HEK293 (cell line): ENCODE results near the gene TMED1.

Experiments used
- CTCF ChIA-PET: fragments of 350-600 bp; formaldehyde crosslinking; extraction: SDS; loops from one replicate; lab custom pipeline; 2021; ENCODE audit warnings: antibody characterized with exemption; lab: Yijun Ruan, JAX
- POLR2A ChIA-PET: fragments of 300-600 bp; formaldehyde crosslinking; extraction: SDS; loops from one replicate; lab custom pipeline; 2020; ENCODE audit warnings: antibody characterized with exemption, inconsistent platforms; lab: Yijun Ruan, JAX
- H3K27ac ChIP-seq: fragments of 200-500 bp; sonication (Bioruptor generic); 2 replicates; pipeline ENCODE4 v1.5.1; 2014; ENCODE audit warnings: low read depth, low read length, control low read depth, inconsistent platforms; ENCODE audit errors: extremely low read depth
- H3K36me3 ChIP-seq, 2 experiments: fragments of 200-500 bp in 1 of 2; sonication (Bioruptor generic) in 1 of 2; 1 replicate in 1 of 2; 2 replicates in 1 of 2; pipeline ENCODE4 v1.5.1; 2014 to 2017; ENCODE audit warnings: inconsistent platforms in 2 of 2, low read length in 2 of 2; ENCODE audit not compliant: control insufficient read depth in 2 of 2, insufficient read depth in 1 of 2
- H3K4me1 ChIP-seq: fragments of 200-500 bp; sonication (Bioruptor generic); 2 replicates; pipeline ENCODE4 v1.5.1; 2014; ENCODE audit warnings: mild to moderate bottlenecking, low read length, inconsistent platforms; ENCODE audit not compliant: control insufficient read depth, insufficient read depth
- H3K4me3 ChIP-seq: 2 replicates; pipeline ENCODE4 v1.5.1; 2011; ENCODE audit warnings: low read depth, mild to moderate bottlenecking, control low read depth, low read length, moderate library complexity
- H3K9me3 ChIP-seq: fragments of 200-500 bp; sonication (Bioruptor generic); 2 replicates; pipeline ENCODE4 v1.5.1; 2014; ENCODE audit warnings: low read depth, low read length, inconsistent platforms; ENCODE audit not compliant: control insufficient read depth, insufficient read depth
- KLF1 ChIP-seq: fragments of 450-650 bp; formaldehyde crosslinking; IDR thresholded peaks from 2 replicates; pipeline ENCODE4 v1.5.1; 2016; ENCODE audit warnings: missing biosample characterization, missing genetic modification characterization
- KLF10 ChIP-seq: fragments of 450-650 bp; IDR thresholded peaks from 2 replicates; pipeline ENCODE4 v1.5.1; 2018; ENCODE audit warnings: missing biosample characterization, mild to moderate bottlenecking, missing genetic modification characterization
- KLF8 ChIP-seq: fragments of 450-650 bp; formaldehyde crosslinking; IDR thresholded peaks from 2 replicates; pipeline ENCODE4 v1.5.1; 2016; ENCODE audit warnings: missing biosample characterization, missing genetic modification characterization
- MZF1 ChIP-seq: fragments of 450-650 bp; formaldehyde crosslinking; IDR thresholded peaks from 2 replicates; pipeline ENCODE4 v1.5.1; 2017; ENCODE audit warnings: missing biosample characterization, missing genetic modification characterization, borderline replicate concordance
- OSR2 ChIP-seq: fragments of 450-650 bp; formaldehyde crosslinking; IDR thresholded peaks from 2 replicates; pipeline ENCODE4 v1.5.1; 2016; ENCODE audit warnings: missing biosample characterization, missing genetic modification characterization
- PRDM1 ChIP-seq: fragments of 450-650 bp; formaldehyde crosslinking; IDR thresholded peaks from 2 replicates; pipeline ENCODE4; 2016; ENCODE audit warnings: missing biosample characterization, missing genetic modification characterization
- REPIN1 ChIP-seq: fragments of 450-650 bp; formaldehyde crosslinking; IDR thresholded peaks from 2 replicates; pipeline ENCODE4 v1.5.1; 2017; ENCODE audit warnings: missing biosample characterization, missing genetic modification characterization, low read depth
- SALL2 ChIP-seq: fragments of 450-650 bp; formaldehyde crosslinking; IDR thresholded peaks from 2 replicates; pipeline ENCODE4 v1.5.0; 2017; ENCODE audit warnings: missing biosample characterization, mild to moderate bottlenecking, missing genetic modification characterization, borderline replicate concordance
- TRIM28 ChIP-seq: IDR thresholded peaks from 2 replicates; pipeline ENCODE4 v1.6.1; 2011; ENCODE audit warnings: low read length, control low read depth, borderline replicate concordance
- ZBTB17 ChIP-seq: fragments of 450-650 bp; formaldehyde crosslinking; IDR thresholded peaks from 2 replicates; pipeline ENCODE4 v1.5.1; 2016; ENCODE audit warnings: missing biosample characterization, missing genetic modification characterization
- ZBTB8A ChIP-seq: fragments of 450-650 bp; formaldehyde crosslinking; IDR thresholded peaks from 2 replicates; pipeline ENCODE4 v1.5.1; 2016; ENCODE audit warnings: missing biosample characterization, missing genetic modification characterization
- ZFP3 ChIP-seq: fragments of 450-650 bp; formaldehyde crosslinking; IDR thresholded peaks from 2 replicates; pipeline ENCODE4 v1.5.1; 2016; ENCODE audit warnings: low read depth, missing biosample characterization, missing genetic modification characterization
- ZFP41 ChIP-seq: fragments of 450-650 bp; formaldehyde crosslinking; IDR thresholded peaks from 2 replicates; pipeline ENCODE4 v1.5.1; 2016; ENCODE audit warnings: missing biosample characterization, missing genetic modification characterization, borderline replicate concordance
- ZIC2 ChIP-seq: fragments of 450-650 bp; formaldehyde crosslinking; IDR thresholded peaks from 2 replicates; pipeline ENCODE4 v1.5.1; 2016; ENCODE audit warnings: missing biosample characterization, missing genetic modification characterization
- ZNF10 ChIP-seq: fragments of 450-650 bp; formaldehyde crosslinking; IDR thresholded peaks from 2 replicates; pipeline ENCODE4 v1.5.1; 2017; ENCODE audit warnings: missing biosample characterization, missing genetic modification characterization
- ZNF23 ChIP-seq: fragments of 450-650 bp; formaldehyde crosslinking; IDR thresholded peaks from 2 replicates; pipeline ENCODE4 v1.5.1; 2016; ENCODE audit warnings: missing biosample characterization, missing genetic modification characterization, borderline replicate concordance
- ZNF248 ChIP-seq: fragments of 450-650 bp; formaldehyde crosslinking; IDR thresholded peaks from 2 replicates; pipeline ENCODE4 v1.5.1; 2017; ENCODE audit warnings: missing biosample characterization, missing genetic modification characterization
- ZNF274 ChIP-seq, 2 experiments: fragments of 200-500 bp in 1 of 2; fragments of 450-650 bp in 1 of 2; sonication (Bioruptor generic) in 1 of 2; formaldehyde crosslinking in 1 of 2; IDR thresholded peaks; 2 replicates each; pipeline versions ENCODE4 v1.5.1 to v1.6.1; 2014 to 2016; ENCODE audit warnings: borderline replicate concordance in 1 of 2, inconsistent platforms in 1 of 2, low read length in 1 of 2, missing biosample characterization in 1 of 2, missing genetic modification characterization in 1 of 2
- ZNF350 ChIP-seq: fragments of 450-650 bp; formaldehyde crosslinking; IDR thresholded peaks from 2 replicates; pipeline ENCODE4 v1.5.0; 2017; ENCODE audit warnings: missing biosample characterization, mild to moderate bottlenecking, missing genetic modification characterization
- ZNF529 ChIP-seq: fragments of 450-650 bp; formaldehyde crosslinking; IDR thresholded peaks from 2 replicates; pipeline ENCODE4 v1.5.1; 2017; ENCODE audit warnings: missing genetic modification characterization, missing biosample characterization; ENCODE audit not compliant: insufficient replicate concordance
- ZNF580 ChIP-seq: fragments of 450-650 bp; formaldehyde crosslinking; IDR thresholded peaks from 2 replicates; pipeline ENCODE4 v1.5.1; 2016; ENCODE audit warnings: missing biosample characterization, missing genetic modification characterization
- ZNF596 ChIP-seq: fragments of 450-650 bp; IDR thresholded peaks from 2 replicates; pipeline ENCODE4 v1.5.0; 2018; ENCODE audit warnings: missing biosample characterization, mild to moderate bottlenecking, missing genetic modification characterization, moderate library complexity
- ZNF626 ChIP-seq: fragments of 450-650 bp; sonication (Bioruptor Pico); formaldehyde crosslinking; IDR thresholded peaks from 2 replicates; pipeline ENCODE4 v1.5.1; 2018; ENCODE audit warnings: missing biosample characterization, missing genetic modification characterization, inconsistent platforms
- ZNF776 ChIP-seq: fragments of 450-650 bp; formaldehyde crosslinking; IDR thresholded peaks from 2 replicates; pipeline ENCODE4 v1.5.0; 2017; ENCODE audit warnings: missing biosample characterization, missing genetic modification characterization, borderline replicate concordance
- ZXDB ChIP-seq: fragments of 450-650 bp; formaldehyde crosslinking; IDR thresholded peaks from 2 replicates; pipeline ENCODE4 v1.5.1; 2016; ENCODE audit warnings: missing biosample characterization, missing genetic modification characterization
- TF ChIP-seq, protein P1 (sequence below): fragments of 450-650 bp; formaldehyde crosslinking; IDR thresholded peaks from 2 replicates; pipeline ENCODE4 v1.5.1; 2017; ENCODE audit warnings: missing biosample characterization, mild to moderate bottlenecking, missing genetic modification characterization, moderate library complexity

Gene TMED1

DNA sequence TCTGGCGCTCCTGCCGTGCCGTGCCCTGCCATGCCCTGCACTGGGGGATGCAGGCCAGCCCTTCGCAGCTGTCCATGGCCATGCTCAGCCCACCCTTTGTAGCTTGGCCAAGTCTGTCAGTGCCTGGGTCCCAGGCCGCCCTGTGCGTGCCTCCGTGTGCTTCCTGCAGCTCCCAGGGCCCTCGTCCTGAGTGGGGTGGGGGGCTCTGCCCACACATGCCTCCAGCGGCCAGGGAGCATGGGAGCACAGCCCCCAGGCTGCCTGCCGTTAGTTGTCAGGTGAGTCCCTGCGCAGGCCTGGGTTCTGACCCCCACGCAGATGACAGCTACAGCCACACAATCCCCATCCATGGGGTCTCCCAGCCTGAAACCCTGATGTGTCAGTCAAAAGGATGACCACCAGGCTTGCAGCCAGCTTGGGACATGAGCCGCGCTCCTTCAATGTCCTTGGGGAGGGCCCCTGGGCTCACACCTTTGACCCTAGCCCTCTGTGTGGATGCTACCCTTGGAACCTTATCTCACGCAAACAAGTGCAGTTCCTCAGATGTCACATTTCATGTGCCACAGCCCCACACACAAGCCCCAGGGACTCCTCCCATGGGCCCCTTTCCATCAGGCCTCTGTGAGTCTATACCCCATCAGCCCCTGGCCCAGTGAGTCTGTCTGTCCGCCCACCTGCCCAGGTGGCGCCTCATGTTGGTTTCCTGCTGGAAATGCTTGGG is 24.5 kb downstream of the TMED1 start:
- Histone ChIP-seq H3K4me1 (no peaks in the 10 kb centered on the region), H3K9me3 (no peaks in the 10 kb centered on the region), H3K36me3 (peaks cover 6 to 72% of the 10 kb centered on the region in 2 experiments; a peak in 2 of 3 replicates), H3K4me3 (no peak overlapping the region), H3K27ac (no peak overlapping the region)
- ChIA-PET POLR2A (interaction anchor here (0.6 kb wide), 1 partner anchor 351 kb away, joined by 3 read pairs; no protein-coding TSS in a partner anchor), CTCF (interaction anchor here (0.7 kb wide), 1 partner anchor 35 kb away, joined by 3 read pairs; no protein-coding TSS in a partner anchor)
- no peak for TF ChIP-seq ZFP3 (tag by site-specific recombination)
- no peak for TF ChIP-seq ZNF626 (tag by site-specific recombination)
- no peak for TF ChIP-seq ZNF529 (tag by site-specific recombination)
- TF ChIP-seq ZNF596 (tag by site-specific recombination), result no peak
- TF ChIP-seq PRDM1 (tag by site-specific recombination), result no peak
- TF ChIP-seq ZNF274 (IDR thresholded peaks at IDR 0.05; ENCODE audit: low read length), result no peak
- no peak for TF ChIP-seq ZNF274 (tag by site-specific recombination; IDR thresholded peaks at IDR 0.05; ENCODE audit: borderline replicate concordance)
- no peak for TF ChIP-seq ZXDB (tag by site-specific recombination)
- no peak for TF ChIP-seq REPIN1
- no peak for TF ChIP-seq TRIM28
- TF ChIP-seq, protein P1, sequence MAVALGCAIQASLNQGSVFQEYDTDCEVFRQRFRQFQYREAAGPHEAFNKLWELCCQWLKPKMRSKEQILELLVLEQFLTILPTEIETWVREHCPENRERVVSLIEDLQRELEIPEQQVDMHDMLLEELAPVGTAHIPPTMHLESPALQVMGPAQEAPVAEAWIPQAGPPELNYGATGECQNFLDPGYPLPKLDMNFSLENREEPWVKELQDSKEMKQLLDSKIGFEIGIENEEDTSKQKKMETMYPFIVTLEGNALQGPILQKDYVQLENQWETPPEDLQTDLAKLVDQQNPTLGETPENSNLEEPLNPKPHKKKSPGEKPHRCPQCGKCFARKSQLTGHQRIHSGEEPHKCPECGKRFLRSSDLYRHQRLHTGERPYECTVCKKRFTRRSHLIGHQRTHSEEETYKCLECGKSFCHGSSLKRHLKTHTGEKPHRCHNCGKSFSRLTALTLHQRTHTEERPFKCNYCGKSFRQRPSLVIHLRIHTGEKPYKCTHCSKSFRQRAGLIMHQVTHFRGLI (tag by site-specific recombination), result no peak
- TF ChIP-seq OSR2 (tag by site-specific recombination), result no peak
- TF ChIP-seq ZNF776 (tag by site-specific recombination), result no peak

DNA sequence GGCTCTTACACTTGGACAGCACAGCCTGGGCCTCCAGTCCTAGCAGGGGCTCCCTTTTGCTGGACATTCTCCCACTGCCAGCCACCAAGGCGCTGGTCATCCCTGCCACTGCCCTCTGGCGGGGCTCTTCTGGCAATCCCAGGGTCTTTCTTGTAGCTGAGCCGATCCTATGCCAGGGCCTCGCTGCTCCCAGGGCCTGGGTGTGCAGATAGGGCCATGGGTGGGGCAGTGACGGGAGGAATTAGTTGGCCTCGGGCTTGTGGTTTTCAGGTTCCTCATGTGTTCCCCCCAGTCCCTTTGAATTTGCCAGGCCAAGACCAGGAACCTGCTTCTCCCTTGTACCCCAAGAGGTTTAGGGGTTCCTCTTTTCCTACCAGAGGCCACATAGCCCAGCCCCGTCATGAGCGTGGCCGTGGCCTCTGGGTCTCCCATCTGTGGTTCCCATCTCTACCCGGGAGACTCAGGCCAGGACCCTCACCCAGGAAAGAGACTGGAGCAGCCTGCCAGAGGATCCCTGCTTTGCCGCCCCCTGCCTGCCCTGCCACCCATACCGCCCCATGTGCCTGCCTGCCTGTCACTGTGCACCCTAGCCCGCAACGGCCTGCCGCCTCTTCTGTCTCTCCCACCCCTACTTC is 26.2 kb downstream of the TMED1 start:
- POLR2A ChIA-PET, result interaction anchor here (0.6 kb wide), 1 partner anchor 303 kb away, joined by 6 read pairs; no protein-coding TSS in a partner anchor
- no peak overlapping the region for H3K27ac ChIP-seq

GRCh38 chr19:10808937-10809649 is 26.9 kb downstream of the TMED1 start:
- no peaks in the 10 kb centered on the region for H3K4me1 ChIP-seq
- ChIA-PET POLR2A (interaction anchor here (0.6 kb wide), 1 partner anchor 31 kb away, joined by 4 read pairs; no protein-coding TSS in a partner anchor), CTCF (interaction anchor here (0.7 kb wide), 1 partner anchor 689 kb away, joined by 3 read pairs; no protein-coding TSS in a partner anchor)
- no peak overlapping the region for H3K27ac ChIP-seq
- no peak overlapping the region for H3K4me3 ChIP-seq
- TF ChIP-seq ZNF350 (no peak), KLF1 (tag by site-specific recombination) (0 out of 2 replicates have a peak, but pooled peaks have one; percentile 34), ZBTB17 (tag by site-specific recombination) (peak; percentile 97), ZFP41 (tag by site-specific recombination) (no peak), ZNF23 (tag by site-specific recombination) (peak; percentile 99), ZNF580 (tag by site-specific recombination) (no peak), ZIC2 (peak; percentile 42), KLF10 (tag by site-specific recombination) (peak; percentile 69; the same call in 1 of the 2 replicates), ZBTB8A (0 out of 2 replicates have a peak, but pooled peaks have one; percentile 25)
- no peaks in the 10 kb centered on the region for H3K9me3 ChIP-seq
- H3K36me3 ChIP-seq, result peaks cover 13 to 70% of the 10 kb centered on the region in 2 experiments; a peak in 2 of 3 replicates

More for the DNA sequence above, 26.2 kb downstream of the TMED1 start:
- Histone ChIP-seq H3K36me3 (peaks cover 6 to 68% of the 10 kb centered on the region in 2 experiments; a peak in 2 of 3 replicates), H3K9me3 (no peaks in the 10 kb centered on the region), H3K4me3 (no peak overlapping the region), H3K4me1 (no peaks in the 10 kb centered on the region)
- TF ChIP-seq ZNF248 (tag by site-specific recombination) (no peak), KLF8 (tag by site-specific recombination) (no peak), SALL2 (tag by site-specific recombination) (no peak), ZNF10 (tag by site-specific recombination) (no peak), MZF1 (no peak), ZNF580 (tag by site-specific recombination) (no peak)
- CTCF ChIA-PET, result no interaction called here
